Neuron (in vitro differentiated cells): ENCODE results near the gene CDHR1.
"Not testable (repeated sequence)": the region's sequence is repeated elsewhere in the genome, so short reads cannot be mapped to it uniquely, and the experiment has no call there.

Experiments used
- H2AFZ ChIP-seq: one replicate; pipeline ENCODE4 v1.6.1; 2013; ENCODE audit warnings: low read depth, mild to moderate bottlenecking, inconsistent platforms, low read length, moderate library complexity
- H3K27me3 ChIP-seq: one replicate; pipeline ENCODE4 v1.6.1; 2013; ENCODE audit warnings: low read length; ENCODE audit not compliant: insufficient read depth
- H3K36me3 ChIP-seq: one replicate; pipeline ENCODE4 v1.6.1; 2013; ENCODE audit warnings: low read length; ENCODE audit not compliant: insufficient read depth
- H3K4me1 ChIP-seq: one replicate; pipeline ENCODE4 v1.6.1; 2013; ENCODE audit warnings: low read length; ENCODE audit not compliant: insufficient read depth
- H3K4me3 ChIP-seq: 2 replicates; pipeline ENCODE4 v1.5.1; 2013; ENCODE audit warnings: mild to moderate bottlenecking, low read length, moderate library complexity
- H3K9me3 ChIP-seq: one replicate; pipeline ENCODE4 v1.6.1; 2013; ENCODE audit warnings: low read length

The CDHR1 gene

GRCh38 chr10:84164442-84164841 lies 29.9 kb upstream of the CDHR1 start:
- Histone ChIP-seq H3K4me3 (no peak overlapping the region), H3K4me1 (no peaks in the 10 kb centered on the region), H3K36me3 (no peaks in the 10 kb centered on the region), H3K9me3 (no peaks in the 10 kb centered on the region), H2AFZ (no peak overlapping the region), H3K27me3 (no peaks in the 10 kb centered on the region)

GRCh38 chr10:84166620-84167288 lies 27.6 kb upstream of the CDHR1 start:
- H2AFZ ChIP-seq: no peak overlapping the region
- peaks cover 3% of the 10 kb centered on the region for H3K4me1 ChIP-seq
- no peaks in the 10 kb centered on the region for H3K27me3 ChIP-seq
- no peak overlapping the region for H3K4me3 ChIP-seq
- no peaks in the 10 kb centered on the region for H3K9me3 ChIP-seq
- no peaks in the 10 kb centered on the region for H3K36me3 ChIP-seq

- H3K36me3 ChIP-seq, H3K4me3 ChIP-seq, H3K27me3 ChIP-seq, H3K4me1 ChIP-seq, H3K9me3 ChIP-seq, H2AFZ ChIP-seq: not testable (repeated sequence)
Measured at GRCh38 chr10:84167289-84167653, 27.1 kb upstream of the CDHR1 start.

GRCh38 chr10:84168382-84168781 lies 26.0 kb upstream of the CDHR1 start:
- H3K4me1 ChIP-seq, H3K4me3 ChIP-seq, H2AFZ ChIP-seq, H3K36me3 ChIP-seq, H3K9me3 ChIP-seq, H3K27me3 ChIP-seq: not testable (repeated sequence)

GRCh38 chr10:84171237-84171636 lies 23.1 kb upstream of the CDHR1 start:
- H2AFZ ChIP-seq, H3K27me3 ChIP-seq, H3K36me3 ChIP-seq, H3K4me3 ChIP-seq, H3K4me1 ChIP-seq, H3K9me3 ChIP-seq: not testable (repeated sequence)

- H3K4me3 ChIP-seq: peak overlapping the region; percentile 16
- H2AFZ ChIP-seq: peak overlapping the region; percentile 41
- not testable (repeated sequence) for H3K9me3 ChIP-seq, H3K36me3 ChIP-seq, H3K4me1 ChIP-seq, H3K27me3 ChIP-seq
Measured at GRCh38 chr10:84171700-84172466, 22.5 kb upstream of the CDHR1 start.

GRCh38 chr10:84172467-84173356 lies 21.6 kb upstream of the CDHR1 start:
- H3K9me3 ChIP-seq: no peaks in the 10 kb centered on the region
- H3K4me1 ChIP-seq: peaks cover 5% of the 10 kb centered on the region

GRCh38 chr10:84173501-84173929 lies 20.8 kb upstream of the CDHR1 start, which contains the start of gene GPR15LG:
GPR15LG (plus strand) TSS chr10:84173801; CDS start chr10:84173852, 51 bp downstream.
- no peak within 1 kb of the TSS for H2AFZ ChIP-seq
- H3K36me3 ChIP-seq: no peaks in the 10 kb centered on the region
- no peaks in the 10 kb centered on the region for H3K27me3 ChIP-seq
- H3K4me3 ChIP-seq: no peak within 1 kb of the TSS
- H3K4me1 ChIP-seq: peaks cover 5% of the 10 kb centered on the region
- H3K9me3 ChIP-seq: no peaks in the 10 kb centered on the region

More at GRCh38 chr10:84172467-84173356, 21.6 kb upstream of the CDHR1 start:
- H3K27me3 ChIP-seq: no peaks in the 10 kb centered on the region
- peak overlapping the region; percentile 41 for H2AFZ ChIP-seq
- H3K4me3 ChIP-seq: no peak overlapping the region
- H3K36me3 ChIP-seq: no peaks in the 10 kb centered on the region

GRCh38 chr10:84175436-84175835 lies 18.9 kb upstream of the CDHR1 start:
- no peak overlapping the region for H2AFZ ChIP-seq

GRCh38 chr10:84176351-84176750 lies 18.0 kb upstream of the CDHR1 start:
- Histone ChIP-seq H2AFZ (no peak overlapping the region), H3K9me3 (peaks cover 3% of the 10 kb centered on the region), H3K4me3 (no peak overlapping the region), H3K27me3 (no peaks in the 10 kb centered on the region), H3K4me1 (peaks cover 7% of the 10 kb centered on the region), H3K36me3 (no peaks in the 10 kb centered on the region)

More at GRCh38 chr10:84175436-84175835, 18.9 kb upstream of the CDHR1 start:
- Histone ChIP-seq H3K9me3 (no peaks in the 10 kb centered on the region), H3K4me1 (peaks cover 7% of the 10 kb centered on the region), H3K27me3 (no peaks in the 10 kb centered on the region), H3K4me3 (no peak overlapping the region), H3K36me3 (no peaks in the 10 kb centered on the region)

GRCh38 chr10:84176836-84177474 lies 17.4 kb upstream of the CDHR1 start:
- Histone ChIP-seq H3K27me3 (no peaks in the 10 kb centered on the region), H3K4me1 (peaks cover 3% of the 10 kb centered on the region), H2AFZ (no peak overlapping the region), H3K9me3 (peaks cover 3% of the 10 kb centered on the region), H3K4me3 (no peak overlapping the region), H3K36me3 (no peaks in the 10 kb centered on the region)

- peaks cover 3% of the 10 kb centered on the region for H3K4me1 ChIP-seq
- no peaks in the 10 kb centered on the region for H3K36me3 ChIP-seq
- no peak overlapping the region for H2AFZ ChIP-seq
- no peaks in the 10 kb centered on the region for H3K27me3 ChIP-seq
- H3K9me3 ChIP-seq: peaks cover 3% of the 10 kb centered on the region
- H3K4me3 ChIP-seq: no peak overlapping the region
Measured at GRCh38 chr10:84177541-84178141, 16.7 kb upstream of the CDHR1 start.
